ENCODE results near the gene AKR1C8.

GRCh38 chr10:5147981-5148677 is 36.8 kb downstream of the AKR1C8 start:
- no peak for TF ChIP-seq ZNF639 (CRISPR knock-in tag; conservative IDR thresholded peaks at IDR 0.05)
- TF ChIP-seq, protein P1, sequence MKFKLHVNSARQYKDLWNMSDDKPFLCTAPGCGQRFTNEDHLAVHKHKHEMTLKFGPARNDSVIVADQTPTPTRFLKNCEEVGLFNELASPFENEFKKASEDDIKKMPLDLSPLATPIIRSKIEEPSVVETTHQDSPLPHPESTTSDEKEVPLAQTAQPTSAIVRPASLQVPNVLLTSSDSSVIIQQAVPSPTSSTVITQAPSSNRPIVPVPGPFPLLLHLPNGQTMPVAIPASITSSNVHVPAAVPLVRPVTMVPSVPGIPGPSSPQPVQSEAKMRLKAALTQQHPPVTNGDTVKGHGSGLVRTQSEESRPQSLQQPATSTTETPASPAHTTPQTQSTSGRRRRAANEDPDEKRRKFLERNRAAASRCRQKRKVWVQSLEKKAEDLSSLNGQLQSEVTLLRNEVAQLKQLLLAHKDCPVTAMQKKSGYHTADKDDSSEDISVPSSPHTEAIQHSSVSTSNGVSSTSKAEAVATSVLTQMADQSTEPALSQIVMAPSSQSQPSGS (CRISPR knock-in tag; IDR thresholded peaks at IDR 0.05) = peak; percentile 64; the same call in 1 of the 2 replicates
- TF ChIP-seq, protein P2, sequence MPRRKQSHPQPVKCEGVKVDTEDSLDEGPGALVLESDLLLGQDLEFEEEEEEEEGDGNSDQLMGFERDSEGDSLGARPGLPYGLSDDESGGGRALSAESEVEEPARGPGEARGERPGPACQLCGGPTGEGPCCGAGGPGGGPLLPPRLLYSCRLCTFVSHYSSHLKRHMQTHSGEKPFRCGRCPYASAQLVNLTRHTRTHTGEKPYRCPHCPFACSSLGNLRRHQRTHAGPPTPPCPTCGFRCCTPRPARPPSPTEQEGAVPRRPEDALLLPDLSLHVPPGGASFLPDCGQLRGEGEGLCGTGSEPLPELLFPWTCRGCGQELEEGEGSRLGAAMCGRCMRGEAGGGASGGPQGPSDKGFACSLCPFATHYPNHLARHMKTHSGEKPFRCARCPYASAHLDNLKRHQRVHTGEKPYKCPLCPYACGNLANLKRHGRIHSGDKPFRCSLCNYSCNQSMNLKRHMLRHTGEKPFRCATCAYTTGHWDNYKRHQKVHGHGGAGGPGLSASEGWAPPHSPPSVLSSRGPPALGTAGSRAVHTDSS (CRISPR knock-in tag; conservative IDR thresholded peaks at IDR 0.05) = no peak
- no peak for TF ChIP-seq FOXK2 (IDR thresholded peaks at IDR 0.05)
- TF ChIP-seq, protein P3, sequence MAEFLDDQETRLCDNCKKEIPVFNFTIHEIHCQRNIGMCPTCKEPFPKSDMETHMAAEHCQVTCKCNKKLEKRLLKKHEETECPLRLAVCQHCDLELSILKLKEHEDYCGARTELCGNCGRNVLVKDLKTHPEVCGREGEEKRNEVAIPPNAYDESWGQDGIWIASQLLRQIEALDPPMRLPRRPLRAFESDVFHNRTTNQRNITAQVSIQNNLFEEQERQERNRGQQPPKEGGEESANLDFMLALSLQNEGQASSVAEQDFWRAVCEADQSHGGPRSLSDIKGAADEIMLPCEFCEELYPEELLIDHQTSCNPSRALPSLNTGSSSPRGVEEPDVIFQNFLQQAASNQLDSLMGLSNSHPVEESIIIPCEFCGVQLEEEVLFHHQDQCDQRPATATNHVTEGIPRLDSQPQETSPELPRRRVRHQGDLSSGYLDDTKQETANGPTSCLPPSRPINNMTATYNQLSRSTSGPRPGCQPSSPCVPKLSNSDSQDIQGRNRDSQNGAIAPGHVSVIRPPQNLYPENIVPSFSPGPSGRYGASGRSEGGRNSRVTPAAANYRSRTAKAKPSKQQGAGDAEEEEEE (CRISPR knock-in tag; IDR thresholded peaks at IDR 0.05; ENCODE audit: borderline replicate concordance) = no peak
- TF ChIP-seq KDM1A (CRISPR knock-in tag; IDR thresholded peaks at IDR 0.05) = no peak
- no peak for TF ChIP-seq ZNF512 (CRISPR knock-in tag; IDR thresholded peaks at IDR 0.05)
- no peak for TF ChIP-seq FOSL1 (CRISPR knock-in tag; IDR thresholded peaks at IDR 0.05; ENCODE audit: borderline replicate concordance)
- TF ChIP-seq HCFC1 (IDR thresholded peaks at IDR 0.05; ENCODE audit: low read depth, low read length) = no peak
- no peak for TF ChIP-seq FOXP1 (IDR thresholded peaks at IDR 0.05)
- TF ChIP-seq FOXP1 (CRISPR knock-in tag; IDR thresholded peaks at IDR 0.05) = peak; percentile 80
- no peak for TF ChIP-seq ETV6 (CRISPR knock-in tag; conservative IDR thresholded peaks at IDR 0.05)
- TF ChIP-seq ESRRA (CRISPR knock-in tag; IDR thresholded peaks at IDR 0.05; ENCODE audit: low read depth) = no peak
- TF ChIP-seq, protein P4, sequence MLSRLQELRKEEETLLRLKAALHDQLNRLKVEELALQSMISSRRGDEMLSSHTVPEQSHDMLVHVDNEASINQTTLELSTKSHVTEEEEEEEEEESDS (CRISPR knock-in tag; IDR thresholded peaks at IDR 0.05; ENCODE audit: borderline replicate concordance) = no peak
- TF ChIP-seq SMAD1 (CRISPR knock-in tag; IDR thresholded peaks at IDR 0.05; ENCODE audit: borderline replicate concordance, low read depth) = no peak

Data from HepG2 (cell line).